Cardiac muscle cell (in vitro differentiated cells and primary cell): ENCODE measurements around the gene ATP13A1. TPM values are rescaled to one million over a fixed set of nuclear protein-coding genes. Genes with fewer than 3 reads are reported as not detected.

Experiments used
- DNase-seq, 2 donors: peaks; one replicate each; pipeline versions ENCODE4 v3.0.0 to v3.0.0-alpha.2; 2010 to 2017; ENCODE audit warnings: low read depth in 1 of 2, low spot score in 1 of 2
- H3K27ac ChIP-seq: fragments of 200-600 bp; sonication (generic); 2 replicates; pipeline ENCODE4 v1.5.1; 2016
- H3K27me3 ChIP-seq: fragments of 200-600 bp; sonication (generic); 2 replicates; pipeline ENCODE4 v1.6.0; 2016; ENCODE audit warnings: control low read depth
- H3K36me3 ChIP-seq: fragments of 200-600 bp; sonication (generic); 2 replicates; pipeline ENCODE4 v1.5.1; 2016; ENCODE audit warnings: control low read depth
- H3K4me1 ChIP-seq: fragments of 200-600 bp; sonication (generic); 2 replicates; pipeline ENCODE4 v1.8.1; 2017; ENCODE audit warnings: low read depth, mild to moderate bottlenecking, mixed run types
- H3K4me3 ChIP-seq: fragments of 200-600 bp; sonication (generic); 2 replicates; pipeline ENCODE4 v1.5.1; 2016; ENCODE audit warnings: mild to moderate bottlenecking
- H3K9me3 ChIP-seq: fragments of 200-600 bp; sonication (generic); 2 replicates; pipeline ENCODE4 v1.5.1; 2017; ENCODE audit warnings: low read depth, mild to moderate bottlenecking, control low read depth
- CTCF ChIP-seq: IDR thresholded peaks from 2 replicates; pipeline ENCODE4 v1.5.1; 2012; ENCODE audit warnings: low read depth, mild to moderate bottlenecking, low read length
- polyA plus RNA-seq: library from polyadenylated mRNA; unstranded; fragments of >200 nt; fragmentation: Nextera tagmentation; extraction: Ambion mirVana; gene quantifications from 2 replicates; pipeline ENCODE4 v1.2.1, GENCODE V29; 2016
- total RNA-seq: library from RNA; depleted of rRNA; stranded (reverse); fragments of >200 nt; gene quantifications from 2 replicates; pipeline ENCODE4 v1.2.3, GENCODE V29; 2016

Gene ATP13A1
- total and polyA plus RNA-seq, 2 experiments from 2014 or later, result 58.0 to 216 TPM

GRCh38 chr19:19626516-19627472 is 36.7 kb downstream of the ATP13A1 start:
- peak overlapping the region; percentile 68 for H3K4me3 ChIP-seq
- TF ChIP-seq CTCF, result no peak
- no peaks in the 10 kb centered on the region for H3K4me1 ChIP-seq
- no peaks in the 10 kb centered on the region for H3K36me3 ChIP-seq
- H3K27me3 ChIP-seq, result no peaks in the 10 kb centered on the region
- no peak for DNase-seq
- no peaks in the 10 kb centered on the region for H3K9me3 ChIP-seq
- no peak overlapping the region for H3K27ac ChIP-seq

- H3K4me3 ChIP-seq, result no peak overlapping the region
- H3K9me3 ChIP-seq, result no peaks in the 10 kb centered on the region
- no peak for DNase-seq
- no peak for TF ChIP-seq CTCF
- H3K4me1 ChIP-seq, result peaks cover 1% of the 10 kb centered on the region
- no peak overlapping the region for H3K27ac ChIP-seq
- no peaks in the 10 kb centered on the region for H3K27me3 ChIP-seq
- H3K36me3 ChIP-seq, result no peaks in the 10 kb centered on the region
These were observed 39.4 kb downstream of the ATP13A1 start for GRCh38 chr19:19624032-19624570.

- no peak overlapping the region for H3K4me3 ChIP-seq
- no peak for DNase-seq
- peaks cover 4% of the 10 kb centered on the region for H3K4me1 ChIP-seq
- H3K36me3 ChIP-seq, result no peaks in the 10 kb centered on the region
- H3K27me3 ChIP-seq, result no peaks in the 10 kb centered on the region
- H3K27ac ChIP-seq, result no peak overlapping the region
- no peak for TF ChIP-seq CTCF
- no peaks in the 10 kb centered on the region for H3K9me3 ChIP-seq
These were observed 40.1 kb downstream of the ATP13A1 start for GRCh38 chr19:19623383-19623782.

GRCh38 chr19:19619849-19620210 is 43.6 kb downstream of the ATP13A1 start:
- no peak overlapping the region for H3K4me3 ChIP-seq
- H3K27me3 ChIP-seq, result no peaks in the 10 kb centered on the region
- DNase-seq, result no peak
- TF ChIP-seq CTCF, result no peak
- H3K4me1 ChIP-seq, result peaks cover 4% of the 10 kb centered on the region
- H3K36me3 ChIP-seq, result no peaks in the 10 kb centered on the region
- H3K27ac ChIP-seq, result no peak overlapping the region
- H3K9me3 ChIP-seq, result no peaks in the 10 kb centered on the region

GRCh38 chr19:19619181-19619848 is 44.2 kb downstream of the ATP13A1 start:
- DNase-seq, result no peak
- no peak overlapping the region for H3K27ac ChIP-seq

More at GRCh38 chr19:19619181-19619848, 44.2 kb downstream of the ATP13A1 start:
- Histone ChIP-seq H3K4me1 (peaks cover 4% of the 10 kb centered on the region), H3K4me3 (peak overlapping the region; percentile 7), H3K36me3 (no peaks in the 10 kb centered on the region), H3K9me3 (no peaks in the 10 kb centered on the region), H3K27me3 (no peaks in the 10 kb centered on the region)
- TF ChIP-seq CTCF, result no peak
